ENCODE results near the gene DIPK1B. TPM values are rescaled to one million over a fixed set of nuclear protein-coding genes. Genes with fewer than 3 reads are reported as not detected.

Gene DIPK1B
- total and polyA plus RNA-seq, 9 donors = 14.1 to 25.3 (median 20.3) TPM

GRCh38 chr9:136744773-136745172 lies 32.4 kb downstream of the DIPK1B start:
- DNase-seq = no peak
- peaks cover 28% of the 10 kb centered on the region for H3K4me1 ChIP-seq (ENCODE audit: control insufficient read depth, insufficient read depth, low read length)

GRCh38 chr9:136745389-136746154 lies 33.2 kb downstream of the DIPK1B start:
- DNase-seq = no peak
- no peaks in the 10 kb centered on the region for H3K36me3 ChIP-seq (ENCODE audit: control insufficient read depth, insufficient read depth, low read length)
- H3K27ac ChIP-seq (ENCODE audit: low read length) = no peak overlapping the region
- no peak overlapping the region for H3K4me3 ChIP-seq (ENCODE audit: low read length)
- peaks cover 26% of the 10 kb centered on the region for H3K27me3 ChIP-seq (ENCODE audit: control insufficient read depth, insufficient read depth, low read length)
- 74% methylated on average over 16 of the region's 23 CpGs for WGBS (ENCODE audit: insufficient coverage)
- peaks cover 27% of the 10 kb centered on the region for H3K4me1 ChIP-seq (ENCODE audit: control insufficient read depth, insufficient read depth, low read length)
- no peaks in the 10 kb centered on the region for H3K9me3 ChIP-seq (replicated peaks; ENCODE audit: control insufficient read depth, low read depth, low read length)

More at GRCh38 chr9:136744773-136745172, 32.4 kb downstream of the DIPK1B start:
- WGBS (ENCODE audit: insufficient coverage) = 88% methylated on average over 7 of the region's 18 CpGs
- H3K36me3 ChIP-seq (ENCODE audit: control insufficient read depth, insufficient read depth, low read length) = no peaks in the 10 kb centered on the region
- no peak overlapping the region for H3K27ac ChIP-seq (ENCODE audit: low read length)
- H3K4me3 ChIP-seq (ENCODE audit: low read length) = no peak overlapping the region
- H3K9me3 ChIP-seq (replicated peaks; ENCODE audit: control insufficient read depth, low read depth, low read length) = no peaks in the 10 kb centered on the region
- peaks cover 34% of the 10 kb centered on the region for H3K27me3 ChIP-seq (ENCODE audit: control insufficient read depth, insufficient read depth, low read length)

GRCh38 chr9:136746155-136746490 lies 33.8 kb downstream of the DIPK1B start:
- Histone ChIP-seq H3K4me3 (ENCODE audit: low read length) (no peak overlapping the region), H3K27ac (ENCODE audit: low read length) (no peak overlapping the region), H3K4me1 (ENCODE audit: control insufficient read depth, insufficient read depth, low read length) (peaks cover 21% of the 10 kb centered on the region), H3K36me3 (ENCODE audit: control insufficient read depth, insufficient read depth, low read length) (no peaks in the 10 kb centered on the region), H3K9me3 (replicated peaks; ENCODE audit: control insufficient read depth, low read depth, low read length) (peaks cover under 1% of the 10 kb centered on the region), H3K27me3 (ENCODE audit: control insufficient read depth, insufficient read depth, low read length) (peaks cover 21% of the 10 kb centered on the region)
- WGBS (ENCODE audit: insufficient coverage) = 73% methylated on average over 6 of the region's 22 CpGs
- no peak for DNase-seq

GRCh38 chr9:136746621-136747020 lies 34.2 kb downstream of the DIPK1B start:
- Histone ChIP-seq H3K27ac (ENCODE audit: low read length) (no peak overlapping the region), H3K27me3 (ENCODE audit: control insufficient read depth, insufficient read depth, low read length) (peaks cover 16% of the 10 kb centered on the region), H3K36me3 (ENCODE audit: control insufficient read depth, insufficient read depth, low read length) (no peaks in the 10 kb centered on the region), H3K4me1 (ENCODE audit: control insufficient read depth, insufficient read depth, low read length) (peaks cover 16% of the 10 kb centered on the region), H3K4me3 (ENCODE audit: low read length) (no peak overlapping the region), H3K9me3 (replicated peaks; ENCODE audit: control insufficient read depth, low read depth, low read length) (peaks cover 5% of the 10 kb centered on the region)
- WGBS (ENCODE audit: insufficient coverage) = 86% methylated on average over 18 of the region's 18 CpGs
- DNase-seq = no peak

GRCh38 chr9:136747161-136748060 lies 35.0 kb downstream of the DIPK1B start:
- H3K27ac ChIP-seq (ENCODE audit: low read length) = no peak overlapping the region
- H3K4me1 ChIP-seq (ENCODE audit: control insufficient read depth, insufficient read depth, low read length) = peaks cover 8% of the 10 kb centered on the region
- H3K9me3 ChIP-seq (replicated peaks; ENCODE audit: control insufficient read depth, low read depth, low read length) = peaks cover 9% of the 10 kb centered on the region
- H3K4me3 ChIP-seq (ENCODE audit: low read length) = no peak overlapping the region
- WGBS (ENCODE audit: insufficient coverage) = 83% methylated on average over 22 of the region's 22 CpGs
- peaks cover 8% of the 10 kb centered on the region for H3K27me3 ChIP-seq (ENCODE audit: control insufficient read depth, insufficient read depth, low read length)
- DNase-seq = no peak
- H3K36me3 ChIP-seq (ENCODE audit: control insufficient read depth, insufficient read depth, low read length) = no peaks in the 10 kb centered on the region

GRCh38 chr9:136748201-136748600 lies 35.8 kb downstream of the DIPK1B start, which contains the start of gene LCN6:
Gene LCN6 (minus strand): TSS chr9:136748525. CDS start chr9:136748483, 42 bp downstream.
- DNase-seq = no peak
- peaks cover 9% of the 10 kb centered on the region for H3K9me3 ChIP-seq (replicated peaks; ENCODE audit: control insufficient read depth, low read depth, low read length)
- H3K36me3 ChIP-seq (ENCODE audit: control insufficient read depth, insufficient read depth, low read length) = no peaks in the 10 kb centered on the region
- H3K4me1 ChIP-seq (ENCODE audit: control insufficient read depth, insufficient read depth, low read length) = peaks cover under 1% of the 10 kb centered on the region
- H3K4me3 ChIP-seq (ENCODE audit: low read length) = no peak within 1 kb of the TSS
- H3K27ac ChIP-seq (ENCODE audit: low read length) = no peak within 1 kb of the TSS
- 76% methylated on average over 7 of the region's 8 CpGs for WGBS (ENCODE audit: insufficient coverage)
- H3K27me3 ChIP-seq (ENCODE audit: control insufficient read depth, insufficient read depth, low read length) = peaks cover under 1% of the 10 kb centered on the region

- Histone ChIP-seq H3K27me3 (ENCODE audit: control insufficient read depth, insufficient read depth, low read length) (no peaks in the 10 kb centered on the region), H3K9me3 (replicated peaks; ENCODE audit: control insufficient read depth, low read depth, low read length) (peaks cover 9% of the 10 kb centered on the region), H3K27ac (ENCODE audit: low read length) (no peak overlapping the region), H3K4me1 (ENCODE audit: control insufficient read depth, insufficient read depth, low read length) (peaks cover 4% of the 10 kb centered on the region), H3K4me3 (ENCODE audit: low read length) (no peak overlapping the region), H3K36me3 (ENCODE audit: control insufficient read depth, insufficient read depth, low read length) (no peaks in the 10 kb centered on the region)
- DNase-seq = no peak
- WGBS (ENCODE audit: insufficient coverage) = 72% methylated on average over 16 of the region's 21 CpGs
Measured at GRCh38 chr9:136748666-136749611, 36.6 kb downstream of the DIPK1B start.

- Histone ChIP-seq H3K4me1 (ENCODE audit: control insufficient read depth, insufficient read depth, low read length) (peaks cover 4% of the 10 kb centered on the region), H3K36me3 (ENCODE audit: control insufficient read depth, insufficient read depth, low read length) (no peaks in the 10 kb centered on the region), H3K27ac (ENCODE audit: low read length) (no peak overlapping the region), H3K27me3 (ENCODE audit: control insufficient read depth, insufficient read depth, low read length) (no peaks in the 10 kb centered on the region), H3K9me3 (replicated peaks; ENCODE audit: control insufficient read depth, low read depth, low read length) (peaks cover 11% of the 10 kb centered on the region), H3K4me3 (ENCODE audit: low read length) (no peak overlapping the region)
- WGBS (ENCODE audit: insufficient coverage) = 80% methylated on average over 1 of the region's 2 CpGs
- DNase-seq = no peak
Measured at GRCh38 chr9:136750526-136750925, 38.2 kb downstream of the DIPK1B start.

- no CpG with 5 or more reads among the region's 1 CpG for WGBS (ENCODE audit: insufficient coverage)
- H3K27me3 ChIP-seq (ENCODE audit: control insufficient read depth, insufficient read depth, low read length) = no peaks in the 10 kb centered on the region
Measured at GRCh38 chr9:136751244-136751643, 38.9 kb downstream of the DIPK1B start.

More at GRCh38 chr9:136751244-136751643, 38.9 kb downstream of the DIPK1B start:
- Histone ChIP-seq H3K4me1 (ENCODE audit: control insufficient read depth, insufficient read depth, low read length) (peaks cover 4% of the 10 kb centered on the region), H3K27ac (ENCODE audit: low read length) (no peak overlapping the region), H3K4me3 (ENCODE audit: low read length) (no peak overlapping the region), H3K36me3 (ENCODE audit: control insufficient read depth, insufficient read depth, low read length) (no peaks in the 10 kb centered on the region), H3K9me3 (replicated peaks; ENCODE audit: control insufficient read depth, low read depth, low read length) (peaks cover 15% of the 10 kb centered on the region)
- no peak for DNase-seq
